Cardiac muscle cell (in vitro differentiated cells and primary cell): ENCODE data around the gene PGLYRP1. TPM values are rescaled to one million over a fixed set of nuclear protein-coding genes. Genes with fewer than 3 reads are reported as not detected.

Experiments
- DNase-seq, 2 donors: peaks; one replicate each; pipeline versions ENCODE4 v3.0.0 to v3.0.0-alpha.2; 2010 to 2017; ENCODE audit warnings: low read depth in 1 of 2, low spot score in 1 of 2
- H3K27ac ChIP-seq: fragments of 200-600 bp; sonication (generic); 2 replicates; pipeline ENCODE4 v1.5.1; 2016
- H3K27me3 ChIP-seq: fragments of 200-600 bp; sonication (generic); 2 replicates; pipeline ENCODE4 v1.6.0; 2016; ENCODE audit warnings: control low read depth
- H3K36me3 ChIP-seq: fragments of 200-600 bp; sonication (generic); 2 replicates; pipeline ENCODE4 v1.5.1; 2016; ENCODE audit warnings: control low read depth
- H3K4me1 ChIP-seq: fragments of 200-600 bp; sonication (generic); 2 replicates; pipeline ENCODE4 v1.8.1; 2017; ENCODE audit warnings: low read depth, mild to moderate bottlenecking, mixed run types
- H3K4me3 ChIP-seq: fragments of 200-600 bp; sonication (generic); 2 replicates; pipeline ENCODE4 v1.5.1; 2016; ENCODE audit warnings: mild to moderate bottlenecking
- H3K9me3 ChIP-seq: fragments of 200-600 bp; sonication (generic); 2 replicates; pipeline ENCODE4 v1.5.1; 2017; ENCODE audit warnings: low read depth, mild to moderate bottlenecking, control low read depth
- polyA plus RNA-seq: library from polyadenylated mRNA; unstranded; fragments of >200 nt; fragmentation: Nextera tagmentation; extraction: Ambion mirVana; gene quantifications from 2 replicates; pipeline ENCODE4 v1.2.1, GENCODE V29; 2016
- total RNA-seq: library from RNA; depleted of rRNA; stranded (reverse); fragments of >200 nt; gene quantifications from 2 replicates; pipeline ENCODE4 v1.2.3, GENCODE V29; 2016
- TF ChIP-seq, protein P1 (sequence below): IDR thresholded peaks from 2 replicates; pipeline ENCODE4 v1.5.1; 2012; ENCODE audit warnings: low read depth, mild to moderate bottlenecking, low read length

The PGLYRP1 gene
- total and polyA plus RNA-seq, 2 experiments from 2014 or later: 0.20 TPM; not detected in 1

DNA sequence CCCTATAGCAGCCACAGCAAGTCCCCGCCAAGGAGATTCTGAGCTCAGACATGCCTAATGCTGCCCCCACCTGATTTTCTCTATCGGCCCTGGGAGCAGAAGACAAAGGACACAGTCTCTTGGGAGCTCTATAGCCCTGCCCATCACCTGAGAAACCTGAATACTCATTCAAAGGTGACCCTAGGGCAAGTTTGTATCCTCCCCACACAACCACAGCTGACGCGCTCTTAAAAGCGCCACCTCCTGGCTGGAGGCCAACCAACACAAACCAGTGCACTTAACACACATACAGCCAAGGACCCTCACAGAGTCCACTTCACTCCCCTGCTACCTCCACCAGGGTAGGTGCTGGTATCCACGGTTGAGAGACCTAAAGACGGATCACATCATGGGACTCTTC is 26.7 kb upstream of the PGLYRP1 start:
- no peak for DNase-seq
- Histone ChIP-seq H3K4me1 (no peaks in the 10 kb centered on the region), H3K36me3 (no peaks in the 10 kb centered on the region), H3K27me3 (no peaks in the 10 kb centered on the region), H3K27ac (no peak overlapping the region), H3K9me3 (no peaks in the 10 kb centered on the region), H3K4me3 (no peak overlapping the region)
- TF ChIP-seq, protein P1, sequence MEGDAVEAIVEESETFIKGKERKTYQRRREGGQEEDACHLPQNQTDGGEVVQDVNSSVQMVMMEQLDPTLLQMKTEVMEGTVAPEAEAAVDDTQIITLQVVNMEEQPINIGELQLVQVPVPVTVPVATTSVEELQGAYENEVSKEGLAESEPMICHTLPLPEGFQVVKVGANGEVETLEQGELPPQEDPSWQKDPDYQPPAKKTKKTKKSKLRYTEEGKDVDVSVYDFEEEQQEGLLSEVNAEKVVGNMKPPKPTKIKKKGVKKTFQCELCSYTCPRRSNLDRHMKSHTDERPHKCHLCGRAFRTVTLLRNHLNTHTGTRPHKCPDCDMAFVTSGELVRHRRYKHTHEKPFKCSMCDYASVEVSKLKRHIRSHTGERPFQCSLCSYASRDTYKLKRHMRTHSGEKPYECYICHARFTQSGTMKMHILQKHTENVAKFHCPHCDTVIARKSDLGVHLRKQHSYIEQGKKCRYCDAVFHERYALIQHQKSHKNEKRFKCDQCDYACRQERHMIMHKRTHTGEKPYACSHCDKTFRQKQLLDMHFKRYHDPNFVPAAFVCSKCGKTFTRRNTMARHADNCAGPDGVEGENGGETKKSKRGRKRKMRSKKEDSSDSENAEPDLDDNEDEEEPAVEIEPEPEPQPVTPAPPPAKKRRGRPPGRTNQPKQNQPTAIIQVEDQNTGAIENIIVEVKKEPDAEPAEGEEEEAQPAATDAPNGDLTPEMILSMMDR: no peak

DNA sequence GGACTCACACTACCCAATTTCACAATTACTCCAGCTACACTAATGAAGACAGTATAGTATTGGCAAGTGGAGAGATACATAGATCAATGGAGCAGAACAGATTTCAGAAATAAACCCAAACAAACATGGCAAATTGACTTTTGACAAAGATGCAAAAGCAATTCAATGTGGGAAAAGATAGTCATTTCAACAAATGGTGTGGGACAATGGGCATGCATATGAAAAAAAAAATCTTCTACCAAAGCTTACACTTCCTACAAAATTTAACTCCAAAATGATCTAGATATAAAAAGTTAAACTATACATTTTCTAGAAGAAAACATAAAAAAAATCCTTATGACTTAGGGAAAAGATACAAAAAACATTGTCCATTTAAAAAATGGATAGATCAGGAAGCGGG is 20.7 kb upstream of the PGLYRP1 start:
- no peak for DNase-seq
- H3K27ac ChIP-seq: no peak overlapping the region
- H3K9me3 ChIP-seq: no peaks in the 10 kb centered on the region
- no peaks in the 10 kb centered on the region for H3K4me1 ChIP-seq
- no peaks in the 10 kb centered on the region for H3K36me3 ChIP-seq
- TF ChIP-seq, protein P1: no peak
- H3K27me3 ChIP-seq: no peaks in the 10 kb centered on the region
- no peak overlapping the region for H3K4me3 ChIP-seq

DNA sequence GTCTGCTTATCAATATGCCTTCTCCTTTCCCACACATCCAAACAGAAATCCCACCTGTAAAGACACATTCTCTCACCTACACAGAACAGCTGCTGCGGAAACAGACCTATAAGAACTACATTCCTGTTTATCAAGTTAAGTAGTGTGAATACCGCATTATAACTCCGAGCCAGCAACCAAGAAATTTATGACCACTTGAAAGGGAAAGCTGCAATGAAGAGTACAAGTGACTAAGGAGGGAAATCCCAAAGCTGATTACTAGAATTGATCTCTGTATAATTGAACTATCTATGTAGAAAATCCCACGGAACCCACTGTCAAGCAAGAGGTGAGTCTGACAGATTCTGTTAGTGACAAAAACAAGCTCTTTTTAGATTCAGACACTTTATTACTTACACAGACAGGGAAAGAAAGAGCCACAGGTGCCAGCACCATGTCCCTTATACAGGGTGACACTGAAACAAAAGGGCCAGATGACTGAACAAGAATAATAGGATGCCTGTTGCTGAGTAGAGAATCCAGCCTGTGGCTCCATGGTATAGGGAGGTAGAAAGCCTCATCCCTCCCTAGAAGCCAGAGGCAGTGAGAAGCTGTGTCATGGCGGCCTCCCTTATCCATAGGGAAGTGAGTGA is 19.5 kb upstream of the PGLYRP1 start:
- no peak overlapping the region for H3K4me3 ChIP-seq
- H3K4me1 ChIP-seq: no peaks in the 10 kb centered on the region
- DNase-seq: no peak
- no peaks in the 10 kb centered on the region for H3K9me3 ChIP-seq
- H3K27ac ChIP-seq: no peak overlapping the region
- no peaks in the 10 kb centered on the region for H3K27me3 ChIP-seq
- H3K36me3 ChIP-seq: no peaks in the 10 kb centered on the region
- TF ChIP-seq, protein P1: no peak

DNA sequence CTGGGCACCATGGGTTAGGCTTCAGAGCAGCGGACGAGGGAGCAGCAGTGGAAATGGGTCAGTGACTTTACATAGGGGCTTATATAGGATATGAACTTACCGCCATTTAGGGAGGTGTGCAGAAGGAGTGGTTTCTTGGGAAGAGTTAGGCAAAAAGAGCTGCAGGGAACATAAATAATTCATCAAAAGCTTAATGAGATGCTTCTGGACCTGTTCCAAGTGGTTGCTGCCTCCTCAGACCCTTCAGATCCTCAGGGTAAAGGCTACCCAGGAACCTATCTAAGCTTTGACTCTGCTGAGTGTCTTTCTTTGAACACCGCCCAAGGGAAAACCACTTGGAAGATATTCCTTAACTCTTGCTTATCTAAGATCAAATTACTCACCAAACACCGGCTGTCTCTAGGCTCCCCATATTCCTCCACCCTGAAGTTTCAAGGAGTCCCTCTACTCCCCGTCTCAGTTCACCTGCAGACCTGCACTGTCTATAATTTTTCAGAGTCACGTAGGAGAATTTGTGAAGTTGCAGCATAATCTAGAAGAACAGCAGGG is 18.2 kb upstream of the PGLYRP1 start, which contains the start of gene IGFL4:
IGFL4 (minus strand) TSS at position 51 of the 549 bp plus-strand sequence; CDS start at position 11, 40 bp downstream.
- Histone ChIP-seq H3K4me3 (no peak within 1 kb of the TSS), H3K27ac (no peak within 1 kb of the TSS), H3K27me3 (no peaks in the 10 kb centered on the region), H3K9me3 (no peaks in the 10 kb centered on the region), H3K4me1 (no peaks in the 10 kb centered on the region), H3K36me3 (no peaks in the 10 kb centered on the region)
- DNase-seq: no peak
- TF ChIP-seq, protein P1: no peak

DNA sequence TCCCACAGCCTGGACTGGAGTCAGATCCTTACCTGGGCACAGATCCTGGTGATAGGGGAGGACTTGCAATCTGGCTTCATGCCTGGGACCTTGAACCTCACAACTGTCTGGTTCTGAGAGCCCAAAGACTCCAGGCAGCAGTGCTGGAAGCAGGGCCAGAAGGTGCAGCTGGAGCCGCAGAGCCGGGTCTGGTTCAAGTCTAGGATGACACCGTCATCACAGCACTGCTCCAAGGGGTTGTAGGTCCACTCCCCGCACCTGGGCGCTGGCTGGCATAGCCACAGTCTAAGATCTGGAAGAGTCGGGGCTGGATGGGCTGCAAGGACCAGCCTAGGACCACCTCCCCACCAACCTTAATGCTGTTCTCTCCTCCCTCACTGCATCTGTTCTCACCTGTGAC is 17.3 kb upstream of the PGLYRP1 start:
- H3K4me3 ChIP-seq: no peak overlapping the region
- H3K4me1 ChIP-seq: no peaks in the 10 kb centered on the region
- TF ChIP-seq, protein P1: no peak
- no peaks in the 10 kb centered on the region for H3K27me3 ChIP-seq
- DNase-seq: no peak
- H3K27ac ChIP-seq: no peak overlapping the region
- H3K36me3 ChIP-seq: no peaks in the 10 kb centered on the region
- no peaks in the 10 kb centered on the region for H3K9me3 ChIP-seq
